HepG2 (cell line): ENCODE results near the gene CCDC85C. TPM values are rescaled to one million over a fixed set of nuclear protein-coding genes. Genes with fewer than 3 reads are reported as not detected.

Source experiments
- ATAC-seq: fragments of 200-7000 bp; cut with Tn5 transposase; 3 replicates; pipeline ENCODE4 v1.9.1; 2020; ENCODE audit warnings: mild to moderate bottlenecking, moderate library complexity
- BruUV-seq: library from RNA; stranded (reverse); fragments of 400-500 nt; replicated peaks from 2 replicates; lab custom pipeline; 2021; lab: Mats Ljungman, UMichigan
- CTCF ChIA-PET: fragments of 300-600 bp; formaldehyde crosslinking; extraction: SDS; loops from one replicate; lab custom pipeline; 2021; ENCODE audit warnings: low total read pairs, inconsistent platforms, low intra/inter-chr PET ratio; lab: Yijun Ruan, JAX
- POLR2A ChIA-PET: fragments of 350-600 bp; sonication (Branson Sonifier 250); formaldehyde crosslinking; loops from one replicate; lab custom pipeline; 2020; ENCODE audit warnings: antibody characterized with exemption, inconsistent platforms; lab: Yijun Ruan, JAX
- DNase-seq: peaks from one replicate; pipeline ENCODE4 v3.0.0-alpha.2; 2015; ENCODE audit warnings: low spot score
- FAIRE-seq: peaks from 3 replicates; lab custom pipeline; 2011; peaks lifted over from hg19 to GRCh38; lab: Jason Lieb, UNC
- H2AFZ ChIP-seq: one replicate; pipeline ENCODE4 v1.6.1; 2011; ENCODE audit warnings: low read length, inconsistent platforms
- H3K27ac ChIP-seq: fragments of 300-600 bp; 3 replicates; pipeline ENCODE4 v1.8.0; 2011; ENCODE audit warnings: mixed run types, mild to moderate bottlenecking, mixed read lengths, low read length, inconsistent platforms; ENCODE audit not compliant: insufficient read depth; ENCODE audit errors: extremely low read length
- H3K27me3 ChIP-seq, 2 experiments: fragments of 200-600 bp in 1 of 2; 2 replicates in 1 of 2; 3 replicates in 1 of 2; pipeline versions ENCODE4 v1.6.0 to v1.8.0; 2011; ENCODE audit warnings: low read length in 2 of 2, mild to moderate bottlenecking in 2 of 2, moderate library complexity in 2 of 2, inconsistent platforms in 1 of 2; ENCODE audit not compliant: insufficient read depth in 2 of 2, control insufficient read depth in 1 of 2
- H3K36me3 ChIP-seq, 2 experiments: fragments of 200-600 bp in 1 of 2; replicated peaks in 1 of 2; 2 replicates in 1 of 2; 3 replicates in 1 of 2; pipeline versions ENCODE4 v1.5.1 to v1.8.0; 2011; ENCODE audit warnings: low read length in 2 of 2, inconsistent platforms in 1 of 2; ENCODE audit not compliant: insufficient read depth in 2 of 2, control insufficient read depth in 1 of 2
- H3K4me1 ChIP-seq: 2 replicates; pipeline ENCODE4 v1.5.1; 2012; ENCODE audit warnings: low read length, inconsistent platforms; ENCODE audit not compliant: insufficient read depth
- H3K4me2 ChIP-seq: 2 replicates; pipeline ENCODE4 v1.6.0; 2011; ENCODE audit warnings: low read depth, low read length, inconsistent platforms
- H3K4me3 ChIP-seq, 3 experiments: fragments of 200-600 bp in 1 of 3; sonication (generic), shearing (Covaris generic) in 1 of 3; replicated peaks in 1 of 3; 2 replicates each; pipeline ENCODE4 v1.5.1; 2011 to 2016; ENCODE audit warnings: low read length in 3 of 3, inconsistent platforms in 2 of 3, low read depth in 2 of 3, mild to moderate bottlenecking in 2 of 3, control low read depth in 1 of 3, mixed read lengths in 1 of 3; ENCODE audit not compliant: insufficient read depth in 1 of 3
- H3K79me2 ChIP-seq: one replicate; pipeline ENCODE4 v1.6.1; 2011; ENCODE audit warnings: low read length, inconsistent platforms; ENCODE audit not compliant: insufficient read depth
- H3K9ac ChIP-seq: 2 replicates; pipeline ENCODE4 v1.6.0; 2011; ENCODE audit warnings: mild to moderate bottlenecking, low read depth, low read length, inconsistent platforms; ENCODE audit not compliant: insufficient read depth
- H3K9me3 ChIP-seq: 2 replicates; pipeline ENCODE4 v1.5.1; 2012; ENCODE audit warnings: mild to moderate bottlenecking, low read length
- H4K20me1 ChIP-seq: 2 replicates; pipeline ENCODE4 v1.6.0; 2011; ENCODE audit warnings: inconsistent platforms, mild to moderate bottlenecking, low read length, moderate library complexity; ENCODE audit not compliant: insufficient read depth
- AHR ChIP-seq: IDR thresholded peaks from 2 replicates; pipeline ENCODE4 v1.6.1; 2018; ENCODE audit warnings: missing genetic modification reagents, missing compliant biosample characterization
- FOXP1 ChIP-seq, 2 experiments: fragments of 450-650 bp in 1 of 2; IDR thresholded peaks; 2 replicates each; pipeline ENCODE4 v1.6.1; 2017 to 2018; ENCODE audit warnings: antibody characterized with exemption in 1 of 2
- KDM3A ChIP-seq: IDR thresholded peaks from 2 replicates; pipeline ENCODE4 v1.6.1; 2018; ENCODE audit warnings: low read depth, missing compliant biosample characterization
- ZC3H4 ChIP-seq: sonication (generic); formaldehyde crosslinking; IDR thresholded peaks from 2 replicates; pipeline ENCODE4 v1.4.0; 2020; ENCODE audit warnings: missing genetic modification reagents, borderline replicate concordance
- ZNF260 ChIP-seq: sonication (generic); formaldehyde crosslinking; IDR thresholded peaks from 2 replicates; pipeline ENCODE4 v1.4.0; 2020; ENCODE audit warnings: missing genetic modification reagents, low read depth, mild to moderate bottlenecking, borderline replicate concordance
- ZNF567 ChIP-seq: sonication (generic); formaldehyde crosslinking; IDR thresholded peaks from 2 replicates; pipeline ENCODE4 v1.8.1; 2023; ENCODE audit warnings: mild to moderate bottlenecking, missing genetic modification reagents, borderline replicate concordance
- WGBS: methylation state at CpG from one replicate; pipeline ENCODE4 v1.1.6; 2017; ENCODE audit warnings: low lambda C conversion rate; 5-methylcytosine and 5-hydroxymethylcytosine counted together
- in situ Hi-C: cut with HindIII; loops from 2 replicates; pipeline ENCODE4 v1.10.0; 2017; ENCODE audit warnings: low pct_unique_long_range_greater_than_20kb; ENCODE audit not compliant: extremely low pct_ligation_motif_present
- intact Hi-C: fragments of 100-400 bp; cut with micrococcal nuclease; formaldehyde crosslinking; loops from one replicate; pipeline ENCODE4 v1.10.0; 2022; ENCODE audit not compliant: unreplicated experiment
- polyA plus RNA-seq, 8 experiments: library from polyadenylated mRNA; depleted of rRNA in 3 of 8; stranded (reverse) in 7 of 8; unstranded in 1 of 8; fragments of >200 nt; fragmentation: Illumina TruSeq in 4 of 8; extraction: Trizol in 4 of 8; gene quantifications; 2 replicates each; pipeline versions ENCODE4 v1.2.1 to v1.2.3, GENCODE V29; 2011 to 2016; ENCODE audit warnings: low read depth in 4 of 8, missing spikeins in 1 of 8, mixed read lengths in 1 of 8; ENCODE audit not compliant: insufficient read depth in 1 of 8
- total RNA-seq, 5 experiments: library from RNA; depleted of rRNA; stranded (reverse); fragments of >200 nt; fragmentation: Illumina TruSeq; extraction: Trizol; gene quantifications; 2 replicates each; pipeline ENCODE4 v1.2.3, GENCODE V29; 2016; ENCODE audit warnings: low read depth in 1 of 5
- TF ChIP-seq, protein P1 (sequence below): fragments of 450-650 bp; IDR thresholded peaks from 2 replicates; pipeline ENCODE4 v1.6.1; 2016
- TF ChIP-seq, protein P2 (sequence below): sonication (generic); formaldehyde crosslinking; IDR thresholded peaks from 2 replicates; pipeline ENCODE4 v1.4.0; 2020; ENCODE audit warnings: missing genetic modification reagents
- TF ChIP-seq, protein P3 (sequence below): sonication (generic); formaldehyde crosslinking; IDR thresholded peaks from 2 replicates; pipeline ENCODE4 v1.5.0; 2020; ENCODE audit warnings: missing genetic modification reagents
- TF ChIP-seq, protein P4 (sequence below): sonication (generic); formaldehyde crosslinking; IDR thresholded peaks from 2 replicates; pipeline ENCODE4 v1.5.1; 2020; ENCODE audit warnings: missing genetic modification reagents, mild to moderate bottlenecking, borderline replicate concordance
- TF ChIP-seq, protein P5 (sequence below): sonication (generic); formaldehyde crosslinking; IDR thresholded peaks from 2 replicates; pipeline ENCODE4 v1.4.0; 2020; ENCODE audit warnings: missing genetic modification reagents, borderline replicate concordance

CCDC85C gene
- total and polyA plus RNA-seq, 2 of the 13 experiments (the other 11 are each of a cell fraction or from before 2014, with no cell fraction given), result 18.8 to 43.8 TPM

DNA sequence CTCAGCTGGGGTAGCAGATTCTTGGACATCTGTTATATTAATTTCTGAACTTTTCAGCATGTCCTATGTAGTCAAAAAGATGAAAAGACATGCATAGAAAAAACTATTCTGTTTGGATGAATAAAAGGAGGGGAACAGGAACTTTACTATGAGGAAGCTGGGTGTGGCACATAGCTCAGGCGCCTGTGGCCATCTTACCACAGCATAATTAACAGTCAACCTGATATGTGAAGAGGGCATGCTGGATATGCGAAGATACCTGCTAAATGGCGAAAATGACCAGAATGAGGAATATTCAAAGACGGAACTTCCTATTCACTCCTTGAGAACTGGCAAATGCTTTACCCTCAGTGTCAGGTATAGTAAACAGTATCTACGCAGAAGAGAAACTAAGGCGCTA, 141.8 kb downstream of the CCDC85C start (continued):
- TF ChIP-seq, protein P1, sequence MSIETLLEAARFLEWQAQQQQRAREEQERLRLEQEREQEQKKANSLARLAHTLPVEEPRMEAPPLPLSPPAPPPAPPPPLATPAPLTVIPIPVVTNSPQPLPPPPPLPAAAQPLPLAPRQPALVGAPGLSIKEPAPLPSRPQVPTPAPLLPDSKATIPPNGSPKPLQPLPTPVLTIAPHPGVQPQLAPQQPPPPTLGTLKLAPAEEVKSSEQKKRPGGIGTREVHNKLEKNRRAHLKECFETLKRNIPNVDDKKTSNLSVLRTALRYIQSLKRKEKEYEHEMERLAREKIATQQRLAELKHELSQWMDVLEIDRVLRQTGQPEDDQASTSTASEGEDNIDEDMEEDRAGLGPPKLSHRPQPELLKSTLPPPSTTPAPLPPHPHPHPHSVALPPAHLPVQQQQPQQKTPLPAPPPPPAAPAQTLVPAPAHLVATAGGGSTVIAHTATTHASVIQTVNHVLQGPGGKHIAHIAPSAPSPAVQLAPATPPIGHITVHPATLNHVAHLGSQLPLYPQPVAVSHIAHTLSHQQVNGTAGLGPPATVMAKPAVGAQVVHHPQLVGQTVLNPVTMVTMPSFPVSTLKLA, result no peak
- no peak for TF ChIP-seq FOXP1 (IDR thresholded peaks at IDR 0.05)
- TF ChIP-seq FOXP1 (CRISPR knock-in tag; IDR thresholded peaks at IDR 0.05), result no peak
- TF ChIP-seq ZC3H4 (CRISPR knock-in tag), result no peak
- TF ChIP-seq, protein P2, sequence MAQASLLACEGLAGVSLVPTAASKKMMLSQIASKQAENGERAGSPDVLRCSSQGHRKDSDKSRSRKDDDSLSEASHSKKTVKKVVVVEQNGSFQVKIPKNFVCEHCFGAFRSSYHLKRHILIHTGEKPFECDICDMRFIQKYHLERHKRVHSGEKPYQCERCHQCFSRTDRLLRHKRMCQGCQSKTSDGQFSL (CRISPR knock-in tag), result no peak
- TF ChIP-seq, all 625 proteins: peak for 0

DNA sequence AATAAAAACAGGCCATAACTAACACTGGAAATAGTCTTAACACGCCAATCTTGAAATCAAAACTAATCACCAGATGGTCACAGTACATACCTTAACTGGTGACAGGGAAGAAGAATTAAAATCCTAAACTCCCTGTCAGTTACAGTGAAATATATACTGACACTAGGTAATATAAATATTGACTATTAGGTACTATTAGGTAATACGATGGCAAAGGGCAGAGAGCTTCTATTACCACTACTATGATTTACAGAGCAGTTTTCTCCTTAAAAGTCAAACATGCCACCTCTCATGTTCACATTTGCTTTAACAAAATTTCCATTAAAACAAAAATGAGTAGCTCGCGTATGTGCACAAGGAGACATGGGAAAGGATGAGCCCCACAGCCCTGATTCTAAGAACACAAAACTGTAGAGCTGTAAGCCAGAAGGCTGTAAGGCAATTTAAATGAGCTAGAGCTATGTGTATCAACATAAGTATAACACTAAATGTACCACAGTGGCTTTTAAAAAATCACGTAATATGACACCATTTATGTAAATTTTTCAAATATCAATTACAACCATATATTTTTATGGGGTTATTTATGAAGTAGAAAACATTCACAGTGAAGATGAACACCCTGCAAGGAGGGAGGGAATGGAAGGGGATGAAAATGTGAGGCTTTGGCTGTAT, 142.5 kb downstream of the CCDC85C start:
- intact Hi-C loops, result no loop called here
- TF ChIP-seq AHR (CRISPR knock-in tag) (no peak), ZNF567 (CRISPR knock-in tag) (no peak), ZNF260 (no peak), KDM3A (CRISPR knock-in tag) (no peak)
- TF ChIP-seq, protein P3, sequence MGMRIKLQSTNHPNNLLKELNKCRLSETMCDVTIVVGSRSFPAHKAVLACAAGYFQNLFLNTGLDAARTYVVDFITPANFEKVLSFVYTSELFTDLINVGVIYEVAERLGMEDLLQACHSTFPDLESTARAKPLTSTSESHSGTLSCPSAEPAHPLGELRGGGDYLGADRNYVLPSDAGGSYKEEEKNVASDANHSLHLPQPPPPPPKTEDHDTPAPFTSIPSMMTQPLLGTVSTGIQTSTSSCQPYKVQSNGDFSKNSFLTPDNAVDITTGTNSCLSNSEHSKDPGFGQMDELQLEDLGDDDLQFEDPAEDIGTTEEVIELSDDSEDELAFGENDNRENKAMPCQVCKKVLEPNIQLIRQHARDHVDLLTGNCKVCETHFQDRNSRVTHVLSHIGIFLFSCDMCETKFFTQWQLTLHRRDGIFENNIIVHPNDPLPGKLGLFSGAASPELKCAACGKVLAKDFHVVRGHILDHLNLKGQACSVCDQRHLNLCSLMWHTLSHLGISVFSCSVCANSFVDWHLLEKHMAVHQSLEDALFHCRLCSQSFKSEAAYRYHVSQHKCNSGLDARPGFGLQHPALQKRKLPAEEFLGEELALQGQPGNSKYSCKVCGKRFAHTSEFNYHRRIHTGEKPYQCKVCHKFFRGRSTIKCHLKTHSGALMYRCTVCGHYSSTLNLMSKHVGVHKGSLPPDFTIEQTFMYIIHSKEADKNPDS (CRISPR knock-in tag), result no peak
- TF ChIP-seq, protein P4, sequence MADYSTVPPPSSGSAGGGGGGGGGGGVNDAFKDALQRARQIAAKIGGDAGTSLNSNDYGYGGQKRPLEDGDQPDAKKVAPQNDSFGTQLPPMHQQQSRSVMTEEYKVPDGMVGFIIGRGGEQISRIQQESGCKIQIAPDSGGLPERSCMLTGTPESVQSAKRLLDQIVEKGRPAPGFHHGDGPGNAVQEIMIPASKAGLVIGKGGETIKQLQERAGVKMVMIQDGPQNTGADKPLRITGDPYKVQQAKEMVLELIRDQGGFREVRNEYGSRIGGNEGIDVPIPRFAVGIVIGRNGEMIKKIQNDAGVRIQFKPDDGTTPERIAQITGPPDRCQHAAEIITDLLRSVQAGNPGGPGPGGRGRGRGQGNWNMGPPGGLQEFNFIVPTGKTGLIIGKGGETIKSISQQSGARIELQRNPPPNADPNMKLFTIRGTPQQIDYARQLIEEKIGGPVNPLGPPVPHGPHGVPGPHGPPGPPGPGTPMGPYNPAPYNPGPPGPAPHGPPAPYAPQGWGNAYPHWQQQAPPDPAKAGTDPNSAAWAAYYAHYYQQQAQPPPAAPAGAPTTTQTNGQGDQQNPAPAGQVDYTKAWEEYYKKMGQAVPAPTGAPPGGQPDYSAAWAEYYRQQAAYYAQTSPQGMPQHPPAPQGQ (CRISPR knock-in tag), result no peak
- TF ChIP-seq, protein P5, sequence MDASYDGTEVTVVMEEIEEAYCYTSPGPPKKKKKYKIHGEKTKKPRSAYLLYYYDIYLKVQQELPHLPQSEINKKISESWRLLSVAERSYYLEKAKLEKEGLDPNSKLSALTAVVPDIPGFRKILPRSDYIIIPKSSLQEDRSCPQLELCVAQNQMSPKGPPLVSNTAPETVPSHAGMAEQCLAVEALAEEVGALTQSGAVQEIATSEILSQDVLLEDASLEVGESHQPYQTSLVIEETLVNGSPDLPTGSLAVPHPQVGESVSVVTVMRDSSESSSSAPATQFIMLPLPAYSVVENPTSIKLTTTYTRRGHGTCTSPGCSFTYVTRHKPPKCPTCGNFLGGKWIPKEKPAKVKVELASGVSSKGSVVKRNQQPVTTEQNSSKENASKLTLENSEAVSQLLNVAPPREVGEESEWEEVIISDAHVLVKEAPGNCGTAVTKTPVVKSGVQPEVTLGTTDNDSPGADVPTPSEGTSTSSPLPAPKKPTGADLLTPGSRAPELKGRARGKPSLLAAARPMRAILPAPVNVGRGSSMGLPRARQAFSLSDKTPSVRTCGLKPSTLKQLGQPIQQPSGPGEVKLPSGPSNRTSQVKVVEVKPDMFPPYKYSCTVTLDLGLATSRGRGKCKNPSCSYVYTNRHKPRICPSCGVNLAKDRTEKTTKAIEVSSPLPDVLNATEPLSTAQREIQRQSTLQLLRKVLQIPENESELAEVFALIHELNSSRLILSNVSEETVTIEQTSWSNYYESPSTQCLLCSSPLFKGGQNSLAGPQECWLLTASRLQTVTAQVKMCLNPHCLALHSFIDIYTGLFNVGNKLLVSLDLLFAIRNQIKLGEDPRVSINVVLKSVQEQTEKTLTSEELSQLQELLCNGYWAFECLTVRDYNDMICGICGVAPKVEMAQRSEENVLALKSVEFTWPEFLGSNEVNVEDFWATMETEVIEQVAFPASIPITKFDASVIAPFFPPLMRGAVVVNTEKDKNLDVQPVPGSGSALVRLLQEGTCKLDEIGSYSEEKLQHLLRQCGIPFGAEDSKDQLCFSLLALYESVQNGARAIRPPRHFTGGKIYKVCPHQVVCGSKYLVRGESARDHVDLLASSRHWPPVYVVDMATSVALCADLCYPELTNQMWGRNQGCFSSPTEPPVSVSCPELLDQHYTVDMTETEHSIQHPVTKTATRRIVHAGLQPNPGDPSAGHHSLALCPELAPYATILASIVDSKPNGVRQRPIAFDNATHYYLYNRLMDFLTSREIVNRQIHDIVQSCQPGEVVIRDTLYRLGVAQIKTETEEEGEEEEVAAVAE, result no peak

More for the DNA sequence above, 142.5 kb downstream of the CCDC85C start:
- FAIRE-seq (no peak), ATAC-seq (no peak), DNase-seq (no peak)
- Histone ChIP-seq H3K27ac (no peak overlapping the region), H3K27me3 (no peaks in the 10 kb centered on the region), H3K36me3 (peaks cover 10 to 56% of the 10 kb centered on the region in 2 experiments), H3K4me3 (no peak overlapping the region), H3K4me1 (peaks cover 34% of the 10 kb centered on the region), H2AFZ (no peak overlapping the region), H3K9me3 (no peaks in the 10 kb centered on the region), H4K20me1 (no peaks in the 10 kb centered on the region; the same call in 1 of the 2 replicates), H3K9ac (no peak overlapping the region), H3K79me2 (peaks cover 10% of the 10 kb centered on the region), H3K4me2 (no peak overlapping the region)
- no TSS peak for BruUV-seq
- WGBS, result 85% methylated on average over 5 of the region's 5 CpGs
- ChIA-PET CTCF (no interaction called here), POLR2A (interaction anchor here (1.5 kb wide), 1 partner anchor 19 kb away, joined by 6 read pairs; the partner anchor contains the start of genes CCNK and SETD3)
- in situ Hi-C loops, result no loop called here
